D721Med (cell line): Measurements from ENCODE around the gene MUC5B.

Experiments
- DNase-seq: peaks from one replicate; pipeline ENCODE4 v3.0.0; 2011; ENCODE audit warnings: low spot score; ENCODE audit not compliant: insufficient read length
- FAIRE-seq: peaks from 2 replicates; lab custom pipeline; 2011; peaks lifted over from hg19 to GRCh38; lab: Jason Lieb, UNC
- TF ChIP-seq, protein P1 (sequence below): IDR thresholded peaks from 2 replicates; pipeline ENCODE4 v1.5.1; 2012; ENCODE audit warnings: mild to moderate bottlenecking, control low read depth; ENCODE audit not compliant: insufficient read depth; ENCODE audit errors: missing control alignments

MUC5B gene

DNA sequence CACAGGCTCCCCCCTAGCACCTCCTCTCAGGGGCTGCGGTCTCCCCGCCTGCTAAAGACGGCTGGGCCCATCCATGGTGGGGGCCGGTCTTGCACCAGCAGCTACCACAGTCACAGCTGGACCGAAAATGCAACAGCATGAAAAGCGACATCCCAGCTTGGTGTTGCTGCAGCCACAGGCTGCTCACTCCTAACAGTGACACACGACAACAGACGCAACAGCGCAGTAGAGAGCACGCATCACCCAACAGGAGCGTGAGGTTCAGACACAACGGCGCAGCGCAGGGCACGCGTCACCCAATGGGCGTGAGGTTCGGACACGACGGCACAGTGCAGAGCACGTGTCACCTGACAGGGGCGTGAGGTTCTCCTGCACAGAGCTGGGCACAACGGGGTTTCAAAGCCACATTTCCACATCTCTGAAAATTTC lies 62.5 kb downstream of the MUC5B start:
- DNase-seq, result no peak
- no peak for FAIRE-seq
- TF ChIP-seq, protein P1, sequence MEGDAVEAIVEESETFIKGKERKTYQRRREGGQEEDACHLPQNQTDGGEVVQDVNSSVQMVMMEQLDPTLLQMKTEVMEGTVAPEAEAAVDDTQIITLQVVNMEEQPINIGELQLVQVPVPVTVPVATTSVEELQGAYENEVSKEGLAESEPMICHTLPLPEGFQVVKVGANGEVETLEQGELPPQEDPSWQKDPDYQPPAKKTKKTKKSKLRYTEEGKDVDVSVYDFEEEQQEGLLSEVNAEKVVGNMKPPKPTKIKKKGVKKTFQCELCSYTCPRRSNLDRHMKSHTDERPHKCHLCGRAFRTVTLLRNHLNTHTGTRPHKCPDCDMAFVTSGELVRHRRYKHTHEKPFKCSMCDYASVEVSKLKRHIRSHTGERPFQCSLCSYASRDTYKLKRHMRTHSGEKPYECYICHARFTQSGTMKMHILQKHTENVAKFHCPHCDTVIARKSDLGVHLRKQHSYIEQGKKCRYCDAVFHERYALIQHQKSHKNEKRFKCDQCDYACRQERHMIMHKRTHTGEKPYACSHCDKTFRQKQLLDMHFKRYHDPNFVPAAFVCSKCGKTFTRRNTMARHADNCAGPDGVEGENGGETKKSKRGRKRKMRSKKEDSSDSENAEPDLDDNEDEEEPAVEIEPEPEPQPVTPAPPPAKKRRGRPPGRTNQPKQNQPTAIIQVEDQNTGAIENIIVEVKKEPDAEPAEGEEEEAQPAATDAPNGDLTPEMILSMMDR, result no peak

DNA sequence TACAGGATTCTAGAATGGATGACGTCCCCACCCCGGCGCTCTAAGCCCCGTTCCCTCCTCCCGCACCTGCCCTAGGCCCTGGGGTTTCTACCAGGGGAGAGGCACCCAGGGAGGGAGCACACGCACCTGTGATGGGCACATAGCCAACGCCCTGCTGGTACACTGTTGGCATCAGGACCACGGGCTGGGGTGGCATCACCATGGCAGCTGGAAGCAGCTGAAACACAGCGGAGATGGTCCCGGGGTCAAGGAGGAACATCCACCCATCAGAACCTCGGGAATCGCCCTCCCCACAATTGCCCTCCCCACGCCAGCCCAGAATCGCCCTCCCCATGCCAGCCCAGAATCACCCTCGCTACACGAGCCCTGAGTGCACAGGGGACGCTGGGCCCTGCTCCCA lies 63.0 kb downstream of the MUC5B start:
- DNase-seq (no peak), FAIRE-seq (no peak)
- TF ChIP-seq, protein P1, result no peak

DNA sequence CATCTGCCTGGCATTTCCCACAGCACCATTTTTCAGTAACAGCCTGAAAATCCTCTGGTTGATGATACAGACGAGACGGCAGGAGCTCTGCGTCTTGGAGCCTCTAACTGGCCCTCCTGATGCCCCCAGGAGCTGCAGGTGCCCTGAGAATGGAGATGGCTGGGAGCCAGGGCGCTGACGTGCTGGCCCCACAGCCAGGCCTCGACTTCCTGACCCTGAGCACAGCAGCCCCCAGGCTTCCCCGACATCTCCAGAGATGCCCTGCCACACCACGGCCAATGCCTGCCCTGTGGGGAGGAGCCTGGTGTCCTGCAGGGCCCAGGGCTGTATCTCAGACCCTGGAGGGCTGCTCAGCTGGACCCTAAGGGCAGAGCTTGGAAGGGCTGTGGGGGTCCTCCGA lies 65.1 kb downstream of the MUC5B start:
- no peak for FAIRE-seq
- no peak for DNase-seq
- TF ChIP-seq, protein P1, result no peak

DNA sequence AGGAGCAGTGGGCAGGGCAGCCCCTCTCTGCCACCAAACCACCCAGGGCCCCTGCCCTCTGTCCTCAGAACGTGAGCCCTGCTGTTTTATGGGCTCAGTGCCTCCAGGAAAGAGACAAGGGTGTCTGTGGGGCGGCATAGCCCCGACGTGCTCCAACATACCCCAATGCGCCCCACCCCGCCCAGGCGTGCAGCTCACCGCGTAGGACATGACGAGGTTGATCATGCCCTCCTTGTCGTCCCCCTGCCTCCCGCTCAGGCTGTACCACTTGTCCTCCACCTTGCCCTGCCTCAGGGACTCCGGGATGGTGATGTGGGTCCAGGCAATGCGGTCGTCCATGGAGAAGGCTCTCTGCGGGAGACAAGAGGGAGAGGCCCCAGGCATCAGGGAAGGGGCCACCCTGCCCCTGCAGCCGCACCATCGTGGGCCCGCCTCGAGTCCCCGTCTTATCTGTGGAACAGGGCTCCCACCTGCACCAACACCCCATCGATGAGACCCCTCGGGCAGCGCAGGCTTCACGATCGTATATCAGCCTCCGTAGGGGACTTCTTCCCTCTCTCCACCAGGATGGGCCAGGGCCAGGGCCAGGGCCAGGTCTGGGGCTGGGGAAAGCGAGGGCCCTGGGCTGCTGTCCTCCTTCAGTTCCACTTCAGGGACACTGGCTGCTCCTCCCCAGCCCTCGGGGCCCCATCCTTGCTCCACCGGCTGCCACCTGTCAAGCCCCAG lies 65.7 kb downstream of the MUC5B start:
- FAIRE-seq (no peak), DNase-seq (no peak)
- TF ChIP-seq, protein P1, result no peak

DNA sequence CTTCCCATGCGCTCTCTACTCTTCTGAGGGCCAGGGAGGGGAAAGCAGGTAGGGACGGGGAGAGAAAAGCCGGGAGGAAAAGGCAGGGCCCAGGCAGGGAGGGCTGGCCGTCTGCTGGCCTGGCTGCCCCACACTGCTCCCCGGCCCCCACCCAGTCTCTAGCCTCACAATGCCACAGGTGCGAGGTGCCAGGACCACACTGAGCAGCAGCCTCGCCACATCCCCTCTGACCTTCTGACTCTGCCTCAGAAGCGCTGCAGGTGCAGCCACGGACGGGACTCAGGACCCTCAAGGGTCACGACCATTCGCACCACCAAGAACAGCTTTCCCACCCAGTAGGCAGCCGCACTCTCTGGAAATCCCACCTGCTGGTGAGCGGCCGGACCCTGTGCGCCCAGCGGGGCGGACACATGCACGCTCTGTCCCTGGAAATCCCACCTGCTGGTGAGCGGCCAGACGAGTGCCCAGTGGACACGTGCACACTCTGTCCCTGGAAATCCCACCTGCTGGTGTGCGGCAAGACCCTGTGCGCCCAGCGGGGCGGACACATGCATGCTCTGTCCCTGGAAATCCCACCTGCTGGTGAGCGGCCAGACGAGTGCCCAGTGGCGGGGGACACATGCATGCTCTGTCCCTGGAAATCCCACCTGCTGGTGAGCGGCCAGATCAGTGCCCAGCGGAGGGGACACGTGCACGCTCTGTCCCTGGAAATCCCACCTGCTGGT lies 66.5 kb downstream of the MUC5B start:
- DNase-seq (no peak), FAIRE-seq (no peak)
- TF ChIP-seq, protein P1, result no peak

DNA sequence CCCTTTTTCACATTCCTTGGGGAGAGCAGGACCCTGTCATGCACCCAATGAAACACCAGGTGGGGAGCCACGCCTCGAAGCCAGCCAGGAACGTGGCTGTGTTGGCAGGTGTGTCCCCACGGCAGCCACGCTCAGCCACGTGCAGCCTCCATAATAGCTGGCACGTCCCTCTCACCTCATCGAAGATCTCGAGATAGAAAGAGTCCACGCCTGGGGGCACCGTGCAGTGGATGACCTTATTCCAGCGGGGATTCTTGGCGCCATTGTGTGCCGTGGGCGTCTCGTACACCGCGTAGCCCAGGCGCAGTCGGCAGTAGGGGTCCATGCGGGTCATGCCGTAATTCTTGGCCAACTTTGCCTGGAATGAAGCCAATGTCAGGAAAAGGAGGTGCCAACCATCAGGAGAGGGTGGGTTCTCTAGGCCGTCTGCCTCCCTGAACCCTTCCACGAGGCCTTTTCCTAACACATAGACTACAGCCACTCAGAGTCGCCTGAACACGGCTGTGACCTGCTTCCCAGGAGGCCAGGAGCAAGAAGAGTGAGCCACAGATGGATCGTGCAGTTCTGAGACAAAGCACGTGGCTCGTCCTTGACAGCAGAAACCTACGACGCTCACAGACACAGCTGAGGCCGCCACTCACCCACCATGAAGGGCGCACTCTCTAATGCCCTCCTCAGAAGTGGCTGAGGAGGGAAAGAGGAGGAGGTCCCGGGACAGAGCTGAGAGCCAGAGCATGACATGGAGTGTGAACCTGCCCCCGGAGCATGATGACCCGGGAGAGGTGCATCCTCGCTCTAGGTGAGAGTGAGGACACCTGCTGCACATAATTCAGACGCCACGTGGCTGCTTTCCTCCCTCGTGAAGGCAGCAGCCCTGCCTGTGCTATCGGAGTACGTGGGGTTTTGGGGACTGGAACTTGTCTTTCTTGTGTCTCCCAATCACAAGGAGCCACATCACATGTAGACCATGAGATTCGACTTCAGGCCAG lies 67.5 kb downstream of the MUC5B start:
- DNase-seq (no peak), FAIRE-seq (no peak)
- TF ChIP-seq, protein P1, result no peak
